Hepatocyte (in vitro differentiated cells): ENCODE measurements around the gene CCDC117. TPM values are rescaled to one million over a fixed set of nuclear protein-coding genes. Genes with fewer than 3 reads are reported as not detected.

ENCODE experiments used
- DNase-seq: peaks from one replicate; pipeline ENCODE4 v3.0.0-alpha.2; 2016; ENCODE audit warnings: low spot score
- H2AFZ ChIP-seq: fragments of 200-600 bp; sonication (generic); 2 replicates; pipeline ENCODE4 v1.6.0; 2016; ENCODE audit warnings: antibody characterized with exemption, mild to moderate bottlenecking
- H3K27ac ChIP-seq: fragments of 200-600 bp; sonication (generic); 2 replicates; pipeline ENCODE4 v1.5.1; 2016; ENCODE audit warnings: mild to moderate bottlenecking
- H3K27me3 ChIP-seq: fragments of 200-600 bp; sonication (generic); 2 replicates; pipeline ENCODE4 v1.6.1; 2016
- H3K36me3 ChIP-seq: fragments of 200-600 bp; sonication (generic); replicated peaks from 2 replicates; pipeline ENCODE4 v1.5.1; 2016; ENCODE audit warnings: low read depth; ENCODE audit not compliant: insufficient read depth
- H3K4me1 ChIP-seq: fragments of 200-600 bp; sonication (generic); 2 replicates; pipeline ENCODE4 v1.5.1; 2016; ENCODE audit warnings: mild to moderate bottlenecking, moderate library complexity; ENCODE audit not compliant: insufficient read depth
- H3K4me2 ChIP-seq: fragments of 200-600 bp; sonication (generic); 2 replicates; pipeline ENCODE4 v1.6.0; 2016
- H3K4me3 ChIP-seq: fragments of 200-600 bp; sonication (generic); 2 replicates; pipeline ENCODE4 v1.5.1; 2016; ENCODE audit warnings: mild to moderate bottlenecking
- H3K79me2 ChIP-seq: fragments of 200-600 bp; sonication (generic); 2 replicates; pipeline ENCODE4 v1.6.0; 2017; ENCODE audit warnings: mild to moderate bottlenecking
- H3K9me2 ChIP-seq: fragments of 200-600 bp; sonication (generic); replicated peaks from 2 replicates; pipeline ENCODE4 v1.6.0; 2017; ENCODE audit warnings: mild to moderate bottlenecking; ENCODE audit not compliant: insufficient read depth
- H3K9me3 ChIP-seq: fragments of 200-600 bp; sonication (generic); 2 replicates; pipeline ENCODE4 v1.5.1; 2016; ENCODE audit warnings: low read depth, mild to moderate bottlenecking
- H4K20me1 ChIP-seq: fragments of 200-600 bp; sonication (generic); 2 replicates; pipeline ENCODE4 v1.6.0; 2016; ENCODE audit warnings: mild to moderate bottlenecking; ENCODE audit not compliant: insufficient read depth, poor library complexity, severe bottlenecking
- CTCF ChIP-seq: fragments of 200-600 bp; sonication (generic); IDR thresholded peaks from 2 replicates; pipeline ENCODE4 v1.5.1; 2016; ENCODE audit warnings: antibody characterized with exemption, mild to moderate bottlenecking; ENCODE audit not compliant: poor library complexity
- EZH2 ChIP-seq: fragments of 200-600 bp; sonication (generic); IDR thresholded peaks from 2 replicates; pipeline ENCODE4 v1.6.1; 2016; ENCODE audit warnings: antibody characterized with exemption, mild to moderate bottlenecking, borderline replicate concordance
- EZH2phosphoT487 ChIP-seq: fragments of 200-600 bp; sonication (generic); IDR thresholded peaks from one replicate; pipeline ENCODE4 v1.6.1; 2018; ENCODE audit warnings: antibody characterized with exemption, mild to moderate bottlenecking, low read depth, moderate library complexity; ENCODE audit not compliant: unreplicated experiment, severe bottlenecking
- WGBS: methylation state at CpG from one replicate; pipeline ENCODE4 v1.1.6; 2016; ENCODE audit warnings: low lambda C conversion rate; ENCODE audit errors: missing lambda C conversion rate; 5-methylcytosine and 5-hydroxymethylcytosine counted together
- polyA plus RNA-seq: library from polyadenylated mRNA; unstranded; fragments of >200 nt; fragmentation: Nextera tagmentation; extraction: Ambion mirVana; gene quantifications from 2 replicates; pipeline ENCODE4 v1.2.1, GENCODE V29; 2016
- total RNA-seq: library from RNA; depleted of rRNA; stranded (reverse); fragments of >200 nt; gene quantifications from 2 replicates; pipeline ENCODE4 v1.2.3, GENCODE V29; 2014

CCDC117 gene
- total and polyA plus RNA-seq, 2 experiments from 2014 or later = 16.5 to 41.7 TPM

DNA sequence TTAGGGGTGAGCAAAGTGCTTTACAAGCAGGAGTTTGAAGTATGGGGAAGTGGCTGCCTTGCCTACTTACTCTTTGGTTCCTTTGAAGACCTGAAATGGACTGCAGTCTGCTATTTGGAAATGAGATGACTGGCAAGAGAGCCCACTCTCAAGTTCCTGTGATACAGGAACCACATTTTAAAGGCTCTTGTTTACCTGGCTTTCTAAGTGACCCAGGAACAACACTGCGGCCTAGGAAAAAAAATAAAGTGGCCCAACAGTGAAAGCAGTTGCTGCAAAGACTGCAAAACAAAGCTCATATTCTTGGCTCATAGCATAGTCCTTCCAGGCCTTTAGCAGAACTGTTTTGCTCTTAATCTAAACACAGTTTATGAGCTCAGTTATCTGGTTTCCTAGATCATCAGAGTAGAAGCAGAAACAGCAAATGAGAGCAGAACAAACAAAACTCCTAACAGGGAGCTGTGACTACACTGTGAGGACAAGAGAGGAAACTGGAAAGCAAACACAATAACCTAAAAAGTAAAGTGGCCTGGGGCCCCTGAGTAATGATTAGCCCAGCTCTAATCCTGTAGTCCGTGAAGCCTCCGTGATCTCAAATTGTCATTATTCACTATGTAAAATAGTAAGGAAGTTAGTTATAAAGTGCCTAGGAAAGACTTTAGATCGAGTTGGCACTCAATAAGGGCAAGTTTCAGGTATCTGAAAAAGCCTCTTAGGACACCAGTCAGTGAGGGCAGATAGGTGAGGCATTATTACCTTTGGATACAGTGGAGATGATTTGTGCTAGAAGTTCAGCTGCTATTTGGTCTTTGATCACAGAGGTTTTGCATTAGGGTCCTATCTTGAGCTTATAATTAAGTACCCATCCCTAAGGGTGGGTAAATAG, 11.5 kb downstream of the CCDC117 start:
- H3K4me1 ChIP-seq = peaks cover 31% of the 10 kb centered on the region
- TF ChIP-seq EZH2 (no peak), CTCF (no peak), EZH2phosphoT487 (peak; percentile 92)
- peak overlapping the region; percentile 64 for H3K4me2 ChIP-seq
- WGBS = 21% methylated on average over 4 of the region's 4 CpGs
- no peaks in the 10 kb centered on the region for H3K9me2 ChIP-seq
- peaks cover 68% of the 10 kb centered on the region for H3K79me2 ChIP-seq
- H2AFZ ChIP-seq = no peak overlapping the region
- DNase-seq = peak; percentile 76
- no peak overlapping the region for H3K4me3 ChIP-seq
- H3K9me3 ChIP-seq = no peaks in the 10 kb centered on the region
- no peaks in the 10 kb centered on the region for H3K27me3 ChIP-seq
- peak overlapping the region; percentile 87 for H3K27ac ChIP-seq
- H4K20me1 ChIP-seq = peaks cover 20% of the 10 kb centered on the region
- H3K36me3 ChIP-seq = no peaks in the 10 kb centered on the region

GRCh38 chr22:28788601-28789000, 16.1 kb downstream of the CCDC117 start:
- H4K20me1 ChIP-seq = peaks cover 3% of the 10 kb centered on the region
- no peaks in the 10 kb centered on the region for H3K36me3 ChIP-seq
- H3K9me2 ChIP-seq = no peaks in the 10 kb centered on the region
- peaks cover 18% of the 10 kb centered on the region for H3K4me1 ChIP-seq
- H2AFZ ChIP-seq = no peak overlapping the region
- no peak overlapping the region for H3K4me3 ChIP-seq
- no peak overlapping the region for H3K4me2 ChIP-seq
- H3K79me2 ChIP-seq = peaks cover 38% of the 10 kb centered on the region
- H3K27me3 ChIP-seq = no peaks in the 10 kb centered on the region
- WGBS = 89% methylated on average over 3 of the region's 3 CpGs
- no peaks in the 10 kb centered on the region for H3K9me3 ChIP-seq
- TF ChIP-seq CTCF (no peak), EZH2 (no peak), EZH2phosphoT487 (no peak)
- H3K27ac ChIP-seq = no peak overlapping the region
- no peak for DNase-seq

GRCh38 chr22:28791124-28791523, 18.6 kb downstream of the CCDC117 start:
- Histone ChIP-seq H3K4me1 (peaks cover 4% of the 10 kb centered on the region), H3K4me3 (no peak overlapping the region)

More at GRCh38 chr22:28791124-28791523, 18.6 kb downstream of the CCDC117 start:
- WGBS = 98% methylated on average over 5 of the region's 5 CpGs
- DNase-seq = no peak
- TF ChIP-seq EZH2phosphoT487 (no peak), CTCF (no peak), EZH2 (no peak)
- no peak overlapping the region for H2AFZ ChIP-seq
- no peak overlapping the region for H3K4me2 ChIP-seq
- H3K9me2 ChIP-seq = no peaks in the 10 kb centered on the region
- peaks cover 34% of the 10 kb centered on the region for H3K79me2 ChIP-seq
- H3K27me3 ChIP-seq = no peaks in the 10 kb centered on the region
- H3K27ac ChIP-seq = no peak overlapping the region
- H3K36me3 ChIP-seq = peaks cover 8% of the 10 kb centered on the region
- H4K20me1 ChIP-seq = peaks cover 21% of the 10 kb centered on the region
- no peaks in the 10 kb centered on the region for H3K9me3 ChIP-seq
